GM21390 (cell line): ENCODE data around the gene GIMAP1.
"Not testable (repeated sequence)": the region's sequence is repeated elsewhere in the genome, so short reads cannot be mapped to it uniquely, and the experiment has no call there.

Experiments
- ATAC-seq: cut with Tn5 transposase; IDR thresholded peaks from one replicate; pipeline ENCODE4 v1.9.1; 2021; ENCODE audit not compliant: unreplicated experiment

The GIMAP1 gene

GRCh38 chr7:150716368-150716767, at the start of gene GIMAP1:
Gene GIMAP1, plus strand, starts transcription at chr7:150716613. Its CDS starts 2,435 bp downstream, at chr7:150719048.
- no peak for ATAC-seq

GRCh38 chr7:150668472-150668911, 47.9 kb upstream of the GIMAP1 start:
- peak; percentile 79 for ATAC-seq

GRCh38 chr7:150668977-150669376, 47.4 kb upstream of the GIMAP1 start:
- no peak for ATAC-seq

- not testable (repeated sequence) for ATAC-seq
Measured at GRCh38 chr7:150671798-150672585, 44.4 kb upstream of the GIMAP1 start.

DNA sequence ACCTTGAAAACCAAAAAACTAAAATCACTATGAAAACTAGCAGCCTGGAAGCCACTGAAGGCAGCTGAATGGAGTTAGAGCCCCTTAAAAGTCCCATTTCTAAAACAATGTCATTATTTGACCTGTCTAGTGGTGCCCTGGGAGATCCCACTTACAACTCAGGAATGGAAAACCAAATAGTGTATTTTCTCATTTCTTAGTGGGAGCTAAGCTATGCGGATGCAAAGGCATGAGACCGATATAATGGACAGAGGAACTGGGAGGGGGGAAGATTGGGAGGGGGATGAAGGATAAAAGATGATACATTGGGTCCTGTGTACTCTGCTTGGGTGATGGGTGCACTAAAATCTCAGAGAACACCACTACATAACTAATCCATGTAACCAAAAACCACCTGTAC, 40.7 kb upstream of the GIMAP1 start:
- no peak for ATAC-seq

- ATAC-seq, result not testable (repeated sequence)
Measured at GRCh38 chr7:150676276-150676675, 40.1 kb upstream of the GIMAP1 start.

DNA sequence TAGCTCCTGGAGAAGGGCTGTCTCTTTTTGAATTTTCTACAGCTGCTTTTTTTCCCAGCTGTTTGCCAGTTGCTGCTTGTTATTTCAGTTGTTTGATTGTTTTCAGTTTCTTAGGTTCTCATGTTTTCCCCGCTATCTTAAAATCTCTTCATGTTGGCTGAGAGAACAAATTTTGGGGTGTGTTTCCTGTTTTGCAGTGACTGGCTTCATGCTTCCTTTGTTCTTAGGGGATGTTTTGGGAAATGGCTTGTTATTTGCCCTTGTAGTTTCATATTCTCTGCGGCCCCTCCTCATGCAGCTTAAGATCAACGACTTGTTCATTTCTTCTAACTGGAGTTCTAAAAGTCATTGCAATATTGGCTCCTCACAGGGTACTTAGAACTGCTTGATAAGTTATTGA, 39.6 kb upstream of the GIMAP1 start:
- not testable (repeated sequence) for ATAC-seq

GRCh38 chr7:150678601-150679000, 37.8 kb upstream of the GIMAP1 start:
- not testable (repeated sequence) for ATAC-seq

- ATAC-seq, result not testable (repeated sequence)
Measured at GRCh38 chr7:150680364-150680763, 36.0 kb upstream of the GIMAP1 start.

GRCh38 chr7:150685219-150686029, 31.0 kb upstream of the GIMAP1 start, which contains the start of gene GIMAP2:
Gene GIMAP2, plus strand, starts transcription at chr7:150685706. Its CDS starts 1,354 bp downstream, at chr7:150687060.
- peak; percentile 97 for ATAC-seq

DNA sequence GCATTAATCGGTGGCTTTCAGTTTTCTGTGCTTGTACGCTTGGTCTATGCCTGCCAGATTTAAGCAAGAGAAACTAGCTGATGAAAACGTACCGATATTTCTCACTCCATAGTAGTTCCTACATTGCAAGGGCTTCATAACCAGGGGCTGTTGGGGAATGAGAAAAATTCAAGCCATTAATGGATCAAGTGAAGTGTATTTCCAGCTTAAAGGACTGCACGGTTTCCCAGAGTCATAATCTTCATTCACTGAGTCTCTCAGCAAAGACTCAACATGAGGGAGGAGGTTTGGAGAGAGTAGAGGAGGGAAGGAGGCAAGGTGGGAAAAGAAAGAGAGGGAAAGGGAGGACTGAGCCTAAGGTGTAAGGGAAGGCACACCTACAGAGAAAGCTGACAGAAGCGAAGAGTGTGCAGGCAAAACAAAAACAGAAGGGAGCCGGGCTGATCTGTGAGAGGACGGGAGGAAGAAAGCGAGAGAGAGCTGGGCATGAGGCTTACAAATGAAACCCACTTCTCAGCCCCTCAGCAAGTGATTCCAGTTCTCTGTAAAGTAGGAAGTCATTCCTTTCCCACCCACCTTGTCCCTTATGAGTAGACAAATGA, 30.3 kb upstream of the GIMAP1 start:
- ATAC-seq, result peak; percentile 49

GRCh38 chr7:150688630-150689029, 27.8 kb upstream of the GIMAP1 start:
- ATAC-seq, result no peak

GRCh38 chr7:150695654-150696053, 20.8 kb upstream of the GIMAP1 start:
- no peak for ATAC-seq

GRCh38 chr7:150703209-150703608, 13.2 kb upstream of the GIMAP1 start:
- no peak for ATAC-seq

DNA sequence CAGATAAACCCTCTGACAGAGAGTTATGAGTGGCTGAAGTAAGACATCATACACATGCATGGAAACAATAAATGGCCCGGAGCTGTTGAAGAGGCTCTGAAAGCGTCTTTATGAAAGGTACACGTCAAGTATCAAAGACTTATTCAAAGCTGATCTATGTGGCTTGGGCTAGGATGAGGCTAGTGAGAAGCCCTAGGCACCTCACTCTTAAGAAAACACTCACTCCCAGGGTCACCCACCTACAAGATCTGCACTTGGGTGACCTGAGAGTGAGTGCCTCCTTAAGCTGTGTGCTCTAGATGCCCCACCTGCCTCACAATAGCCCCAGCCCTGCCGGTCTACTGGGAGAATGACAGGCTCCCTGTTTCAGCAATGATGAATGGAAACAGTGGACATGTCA, 1.1 kb upstream of the GIMAP1 start:
- ATAC-seq, result no peak

- ATAC-seq, result no peak
Measured at GRCh38 chr7:150715738-150716137, 675 bp upstream of the GIMAP1 start.

DNA sequence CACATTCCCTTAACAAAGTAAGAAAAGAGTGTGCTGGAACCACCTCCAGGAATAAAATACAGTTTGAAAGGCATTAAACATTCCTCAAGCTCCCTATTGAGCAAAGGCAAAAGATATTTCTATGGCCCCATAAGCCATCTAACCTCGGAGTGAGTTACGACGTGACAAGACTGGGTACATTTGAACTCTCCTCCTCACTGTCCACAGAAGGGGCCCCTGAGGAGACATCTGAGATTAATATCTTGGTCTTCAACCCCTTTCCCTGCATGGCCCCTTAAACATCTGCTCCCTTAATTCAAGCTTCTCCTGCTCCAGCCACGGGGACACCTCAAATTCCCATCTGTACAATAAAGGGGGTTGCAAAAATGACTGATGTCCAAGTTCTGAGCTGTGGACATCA, 526 bp downstream of the GIMAP1 start:
- ATAC-seq, result no peak

DNA sequence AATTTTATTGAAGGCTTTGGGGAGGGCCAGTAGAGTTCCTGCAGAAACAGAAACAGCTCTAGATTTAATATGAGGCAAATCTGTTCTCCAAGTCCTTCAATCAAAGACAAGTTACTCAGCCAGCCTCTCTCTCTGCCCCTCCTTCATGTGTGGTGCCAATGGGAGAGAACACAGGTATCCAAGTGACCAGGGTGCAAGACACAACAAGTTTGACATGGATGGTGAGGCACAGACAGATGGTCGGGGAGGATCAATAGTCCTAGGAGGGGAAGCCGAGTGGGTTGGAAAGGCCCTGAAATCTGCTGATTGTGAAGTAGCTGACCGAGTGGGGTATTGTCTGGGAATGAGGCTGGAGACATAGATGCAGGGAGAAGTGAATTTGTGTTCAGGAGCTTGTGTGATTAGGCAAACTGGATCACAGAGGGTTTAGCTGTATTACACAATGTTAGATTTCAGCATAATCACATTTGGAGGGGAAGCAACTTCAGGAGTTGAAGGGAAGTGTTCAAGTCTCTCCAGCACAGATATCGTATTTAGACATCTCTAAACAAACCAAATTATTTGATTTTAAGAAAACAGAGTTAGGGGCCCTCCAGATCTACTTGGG, 1.5 kb downstream of the GIMAP1 start:
- no peak for ATAC-seq

- no peak for ATAC-seq
Measured at GRCh38 chr7:150719436-150719835, 3.0 kb downstream of the GIMAP1 start.

DNA sequence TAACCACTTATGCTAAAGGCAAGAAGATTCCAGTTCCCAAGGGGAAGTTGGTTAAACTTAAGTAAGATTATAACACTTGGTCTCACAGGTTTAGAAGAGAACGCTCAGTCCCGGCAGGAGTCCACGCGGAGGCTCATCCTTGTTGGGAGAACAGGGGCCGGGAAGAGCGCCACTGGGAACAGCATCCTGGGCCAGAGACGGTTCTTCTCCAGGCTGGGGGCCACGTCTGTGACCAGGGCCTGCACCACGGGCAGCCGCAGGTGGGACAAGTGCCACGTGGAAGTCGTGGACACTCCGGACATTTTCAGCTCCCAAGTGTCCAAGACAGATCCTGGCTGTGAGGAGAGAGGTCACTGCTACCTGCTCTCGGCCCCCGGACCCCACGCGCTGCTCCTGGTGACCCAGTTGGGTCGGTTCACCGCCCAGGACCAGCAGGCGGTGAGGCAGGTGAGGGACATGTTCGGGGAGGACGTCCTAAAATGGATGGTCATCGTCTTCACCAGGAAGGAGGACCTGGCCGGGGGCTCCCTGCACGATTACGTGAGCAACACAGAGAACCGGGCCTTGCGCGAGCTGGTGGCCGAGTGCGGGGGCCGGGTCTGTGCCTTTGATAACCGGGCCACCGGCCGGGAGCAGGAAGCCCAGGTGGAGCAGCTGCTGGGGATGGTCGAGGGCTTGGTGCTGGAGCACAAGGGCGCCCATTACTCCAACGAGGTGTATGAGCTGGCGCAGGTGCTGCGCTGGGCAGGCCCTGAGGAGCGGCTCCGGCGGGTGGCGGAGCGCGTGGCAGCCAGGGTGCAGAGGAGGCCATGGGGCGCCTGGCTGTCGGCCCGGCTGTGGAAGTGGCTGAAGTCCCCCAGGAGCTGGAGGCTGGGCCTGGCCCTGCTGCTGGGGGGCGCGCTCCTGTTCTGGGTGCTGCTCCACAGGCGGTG, 3.8 kb downstream of the GIMAP1 start:
- no peak for ATAC-seq
